T-helper 9 cell (primary cell): Measurements from ENCODE around the gene RUNX3.
"Not testable (repeated sequence)": the region's sequence is repeated elsewhere in the genome, so short reads cannot be mapped to it uniquely, and the experiment has no call there.

ENCODE experiments used
- DNase-seq: peaks from one replicate; pipeline ENCODE4 v3.0.0-alpha.2; 2020

RUNX3 gene

DNA sequence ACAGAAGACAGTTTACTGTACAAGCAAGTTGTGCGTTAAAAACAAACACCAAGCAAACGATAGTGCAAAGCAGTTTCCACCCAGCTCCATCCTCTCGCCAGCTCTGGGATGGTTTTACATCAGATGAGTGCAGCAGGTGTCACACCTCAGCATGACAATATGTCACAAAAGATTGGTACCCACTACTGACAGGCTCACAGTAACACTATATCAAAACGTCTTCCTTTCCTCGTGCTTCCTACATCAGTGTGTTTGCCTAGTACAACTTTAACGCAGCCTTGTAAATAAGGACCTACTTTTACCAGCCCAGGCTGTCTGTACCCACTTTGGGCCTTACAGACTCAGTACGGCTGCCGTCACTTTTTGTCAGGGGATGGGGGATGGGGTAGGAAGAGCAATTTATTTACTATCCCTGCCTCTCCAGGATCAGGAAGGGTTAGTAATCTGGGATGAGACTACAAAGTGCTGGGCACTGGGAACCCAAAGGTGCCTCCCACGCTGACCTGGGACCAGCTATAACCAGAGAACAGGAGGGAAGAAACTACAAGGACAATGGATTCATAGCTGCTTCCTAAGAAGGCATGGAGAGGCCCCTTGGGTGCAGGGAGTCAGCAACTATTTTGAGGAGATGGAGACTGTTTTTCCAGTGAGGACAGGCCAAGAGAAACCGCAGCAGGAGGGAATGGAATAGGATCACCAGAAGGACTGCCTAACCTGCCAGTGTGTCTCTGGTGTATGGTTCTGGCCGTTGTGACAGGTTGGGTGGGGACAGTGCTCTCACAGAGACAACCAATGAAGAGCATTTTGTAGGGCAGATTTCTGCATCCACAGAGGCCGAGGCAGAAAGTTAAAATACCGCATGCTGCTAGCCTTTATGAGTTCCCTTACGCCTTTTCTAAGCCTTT, 30.2 kb downstream of the RUNX3 start:
- DNase-seq = no peak

DNA sequence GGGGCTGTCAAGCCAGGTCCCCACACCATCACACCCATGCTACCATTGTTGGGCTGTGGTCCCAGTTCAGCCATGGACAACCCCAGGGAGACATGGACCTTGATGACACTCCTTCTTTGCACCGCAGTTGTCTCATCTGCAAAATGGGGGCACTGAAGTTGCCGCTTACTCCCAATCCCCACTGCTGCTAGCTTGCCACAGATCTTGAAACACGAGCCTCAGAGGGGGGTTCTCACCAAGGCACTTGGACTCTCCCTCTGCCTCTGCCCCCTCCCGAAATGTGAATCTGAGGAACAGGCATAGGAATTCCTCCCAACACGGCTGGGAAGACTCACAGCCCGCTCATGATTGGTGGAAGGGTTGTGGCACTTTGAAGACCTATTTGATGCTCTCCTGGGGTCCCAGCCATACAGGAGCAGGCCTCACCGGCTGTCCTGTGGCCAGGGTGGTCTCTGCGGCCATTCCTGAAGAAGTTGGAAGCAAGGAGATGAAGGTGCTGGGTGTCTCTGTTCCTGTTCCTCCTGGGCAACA, 31.1 kb downstream of the RUNX3 start:
- no peak for DNase-seq

DNA sequence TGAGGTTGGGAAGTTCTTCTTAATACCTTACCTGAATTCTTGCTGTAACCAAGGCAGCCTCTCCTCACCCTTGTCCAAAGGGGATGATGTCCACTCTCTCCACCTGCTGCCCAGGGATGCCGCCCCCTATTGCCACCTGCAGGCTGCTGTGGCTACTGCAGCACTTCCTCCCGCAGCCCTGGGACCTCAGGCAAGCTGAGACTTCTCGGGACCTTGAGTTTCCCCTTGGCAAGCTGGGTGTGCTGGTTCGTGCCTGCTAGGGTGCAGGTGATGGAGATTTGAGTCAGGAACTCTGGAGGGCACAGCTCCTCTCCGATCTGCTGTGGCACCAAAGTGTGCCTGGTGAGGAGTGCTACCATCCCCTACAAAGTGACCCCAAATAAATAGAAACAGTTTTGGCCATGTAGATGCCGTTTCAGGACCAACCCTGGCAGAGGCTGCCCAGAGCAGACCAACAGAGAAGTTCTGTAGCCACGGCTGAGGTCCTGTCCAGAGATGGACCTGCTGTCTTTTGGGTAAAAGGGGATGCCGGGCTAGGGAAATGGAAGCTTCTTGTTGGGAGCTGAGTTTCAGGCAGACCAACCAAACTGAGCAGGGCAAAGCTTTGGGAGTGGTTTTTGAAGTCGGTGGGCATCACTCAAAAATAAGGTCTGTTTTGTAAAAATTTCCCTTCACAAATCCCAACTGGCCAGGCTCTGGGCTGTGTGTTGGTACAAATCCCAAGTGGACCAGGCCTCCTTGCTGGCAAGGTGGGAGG, 31.7 kb downstream of the RUNX3 start:
- DNase-seq = no peak

DNA sequence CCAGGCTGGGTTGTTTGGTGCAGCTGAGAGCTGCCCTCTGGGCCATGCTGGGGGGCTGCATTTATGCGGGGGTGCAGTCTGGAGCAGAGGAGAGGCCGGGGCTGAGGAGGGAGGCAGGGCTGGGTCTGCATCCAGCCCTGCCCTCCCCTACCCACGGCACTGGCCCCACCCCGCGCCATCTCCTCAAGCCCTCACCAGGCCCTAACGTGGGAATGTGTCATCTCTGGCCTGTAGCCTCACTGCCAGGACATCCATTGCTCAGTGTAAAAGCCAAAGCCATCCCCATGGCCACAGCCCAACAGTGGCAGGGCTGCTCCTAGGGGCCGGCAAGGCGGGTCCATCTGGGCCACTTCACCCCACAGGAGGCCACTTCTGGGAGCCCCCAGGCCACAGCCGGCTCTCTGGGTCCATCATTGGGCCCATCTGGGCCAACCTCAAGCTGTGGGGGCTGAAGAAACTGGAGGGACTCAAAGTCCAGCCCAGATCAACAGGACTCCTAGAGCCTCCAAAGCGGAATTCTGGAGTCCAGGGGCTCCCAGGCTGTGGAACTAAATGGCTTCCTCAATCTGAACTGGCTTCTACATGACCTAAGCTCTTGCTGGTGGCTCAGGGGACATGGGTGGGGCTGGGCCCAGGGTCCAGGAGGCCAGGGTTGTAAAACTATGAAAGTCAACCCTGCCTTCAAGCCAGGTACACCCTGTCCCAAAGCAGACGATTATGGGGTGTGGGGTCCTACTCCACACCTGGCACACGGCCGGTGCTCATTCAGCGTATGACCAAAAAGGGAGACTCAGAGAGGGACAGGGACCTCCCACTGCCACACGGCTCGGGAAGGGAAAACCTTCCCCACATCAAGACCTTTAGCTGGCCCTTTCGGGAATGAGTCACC, 32.6 kb downstream of the RUNX3 start:
- DNase-seq = no peak

DNA sequence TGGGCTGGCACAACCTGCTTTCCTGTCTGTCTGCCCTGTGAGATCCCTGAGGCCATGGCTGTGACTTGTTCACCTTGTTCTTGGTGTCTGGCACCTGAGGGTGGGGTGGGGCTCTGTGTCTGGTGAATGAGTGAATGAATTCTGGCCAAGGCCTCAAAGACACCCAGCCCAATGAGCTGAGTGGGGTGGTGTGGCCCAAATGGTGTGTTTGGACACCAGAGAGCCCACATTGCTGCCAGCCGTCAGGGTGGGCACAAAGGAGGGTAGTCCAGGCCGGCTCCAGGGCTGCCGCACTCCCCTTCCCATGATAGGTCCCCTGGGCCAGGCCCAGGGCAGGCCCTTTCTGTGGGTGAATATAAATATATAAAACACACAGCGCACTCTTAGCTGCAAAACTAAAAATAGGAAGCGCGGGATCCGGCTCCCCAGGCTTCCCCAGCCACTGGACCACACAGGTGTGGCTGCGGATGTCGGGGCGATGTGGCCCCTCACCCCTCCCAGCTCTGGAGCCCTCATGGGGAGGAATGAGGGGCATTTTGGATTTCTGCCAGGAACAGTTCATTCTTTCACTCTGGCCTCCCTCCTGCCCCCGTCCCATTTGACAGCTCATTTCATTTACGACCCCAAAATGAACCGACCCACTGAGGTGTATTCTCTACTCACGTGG, 33.3 kb downstream of the RUNX3 start:
- no peak for DNase-seq

DNA sequence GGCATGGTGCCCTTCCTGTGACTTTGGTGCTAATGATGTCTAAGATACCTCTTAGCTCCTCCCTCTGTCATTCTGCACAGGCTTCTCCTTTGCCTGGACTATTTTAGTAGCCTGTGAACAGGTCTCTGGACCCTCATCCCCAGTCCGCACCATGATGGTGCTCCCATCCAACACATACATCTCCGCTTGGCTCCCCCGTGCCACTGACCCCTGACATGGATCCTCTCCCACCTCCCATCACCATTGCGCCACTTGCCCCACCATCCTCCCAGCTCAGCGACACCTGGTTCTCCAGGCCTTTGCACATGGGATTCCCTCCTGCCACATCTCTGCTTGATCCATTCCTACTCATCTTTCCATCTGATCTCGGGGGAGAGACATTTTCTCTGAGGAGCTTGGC, 33.9 kb downstream of the RUNX3 start:
- no peak for DNase-seq

DNA sequence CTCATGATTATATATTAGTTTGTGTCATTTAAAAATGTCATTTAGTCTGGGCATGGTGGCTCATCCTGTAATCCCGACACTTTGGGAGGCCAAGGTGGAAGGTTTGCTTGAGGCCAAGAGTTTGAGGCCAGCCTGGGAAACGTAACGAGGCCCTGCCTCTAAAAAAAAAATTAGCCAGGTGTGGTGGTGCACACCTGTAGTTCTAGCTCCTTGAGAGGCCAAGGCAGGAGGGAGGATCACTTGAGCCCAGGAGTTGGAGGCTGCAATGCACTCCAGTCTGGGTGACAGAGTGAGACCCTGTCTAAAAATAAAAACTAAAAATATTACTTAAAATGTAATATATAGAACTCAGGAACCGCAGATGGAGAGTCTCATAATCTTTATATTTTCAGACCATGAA, 34.6 kb downstream of the RUNX3 start:
- no peak for DNase-seq

DNA sequence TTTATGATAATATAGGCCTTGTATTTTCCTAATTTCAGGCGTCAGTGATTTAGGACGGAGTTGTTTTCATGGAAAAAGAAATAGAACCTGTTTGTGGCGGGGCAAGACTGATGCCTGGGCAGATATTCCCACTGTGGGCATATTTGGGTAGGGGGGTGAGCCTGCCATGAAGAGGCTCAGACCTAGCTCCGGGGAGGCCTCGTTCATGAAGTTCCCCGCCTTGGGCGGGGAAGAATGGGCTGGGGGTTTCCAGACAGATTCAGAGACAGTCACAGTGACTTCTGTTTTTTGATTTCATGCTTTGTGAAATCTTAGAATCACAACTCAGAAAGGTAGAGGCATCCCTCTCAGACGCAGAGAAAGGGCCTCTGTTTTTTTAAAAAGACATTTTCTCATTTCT, 36.1 kb downstream of the RUNX3 start:
- DNase-seq = no peak

DNA sequence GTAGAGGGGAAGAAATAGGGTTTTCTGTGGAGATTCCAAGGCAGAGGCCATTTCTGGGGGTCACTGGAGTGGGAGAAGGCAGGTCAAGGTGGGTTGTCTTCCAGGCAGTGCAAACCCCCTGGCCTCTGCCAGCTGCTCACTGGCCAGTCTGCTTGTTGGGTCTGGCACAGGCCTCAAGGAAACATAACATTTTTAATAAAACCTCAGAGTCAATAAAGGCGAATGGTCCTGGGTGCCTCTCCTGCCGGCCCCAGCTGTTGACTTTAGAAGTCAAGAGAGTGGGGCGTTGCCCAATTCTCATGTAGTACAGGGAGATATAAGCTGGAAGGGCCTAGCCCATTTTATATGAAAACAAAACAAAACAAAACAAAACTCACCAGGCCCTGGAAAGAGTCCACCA, 36.6 kb downstream of the RUNX3 start:
- DNase-seq = no peak

DNA sequence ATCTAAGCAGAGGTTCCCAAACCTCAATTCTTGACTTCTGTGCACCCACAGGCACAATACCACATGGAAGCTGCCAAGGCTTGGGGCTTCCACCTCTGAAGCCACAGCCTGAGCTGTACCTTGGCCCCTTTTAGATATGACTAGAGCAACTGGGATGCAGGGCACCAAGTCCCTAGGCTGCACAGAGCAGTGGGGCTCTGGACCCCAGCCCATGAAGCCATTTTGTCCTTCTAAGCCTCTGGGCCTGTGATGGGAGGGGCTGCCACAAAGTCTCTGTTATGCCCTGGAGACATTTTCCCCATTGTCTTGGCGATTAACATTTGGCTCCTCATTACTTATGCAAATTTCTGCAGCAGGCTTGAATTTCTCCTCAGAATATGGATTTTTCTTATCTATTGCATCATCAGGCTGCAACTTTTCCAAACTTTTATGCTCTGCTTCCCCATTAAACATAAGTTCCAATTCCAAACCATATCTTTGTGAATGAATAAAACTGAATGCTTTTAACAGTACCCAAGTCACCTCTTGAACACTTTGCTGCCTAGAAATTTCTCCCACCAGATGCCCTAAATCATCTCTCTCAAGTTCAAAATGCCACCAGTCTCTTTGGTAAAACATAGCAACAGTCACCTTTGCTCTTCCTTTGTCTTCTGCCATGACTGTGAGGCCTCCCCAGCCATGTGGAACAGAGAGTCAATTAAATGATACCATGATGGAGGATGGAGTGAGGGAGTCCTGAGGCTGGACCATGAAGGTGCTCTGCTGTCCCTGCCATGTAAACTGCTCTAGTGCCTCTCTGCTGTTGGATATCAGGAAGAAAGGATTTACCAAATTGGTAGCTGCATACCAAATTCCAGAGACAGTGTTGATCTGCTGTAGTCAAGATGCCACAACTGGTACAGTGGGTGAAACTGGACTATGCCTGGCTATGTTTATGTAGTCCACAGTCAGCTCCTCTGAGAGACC, 37.6 kb downstream of the RUNX3 start:
- DNase-seq = no peak

DNA sequence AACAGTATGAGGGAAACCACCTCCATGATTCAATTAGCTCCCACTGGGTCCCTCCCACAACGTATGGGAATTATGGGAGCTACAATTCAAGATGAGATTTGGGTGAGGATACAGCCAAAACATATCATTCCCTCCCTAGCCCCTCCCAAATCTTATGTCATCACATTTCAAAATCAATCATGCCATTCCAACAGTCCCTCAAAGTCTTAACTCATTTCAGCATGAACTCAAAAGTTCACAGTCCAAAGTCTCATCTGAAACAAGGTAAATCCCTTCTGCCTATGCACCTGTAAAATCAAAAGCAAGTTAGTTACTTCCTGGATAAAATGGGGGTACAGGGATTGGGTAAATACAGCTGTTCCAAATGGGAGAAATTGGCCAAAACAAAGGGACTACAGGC, 38.7 kb downstream of the RUNX3 start:
- DNase-seq = not testable (repeated sequence)

DNA sequence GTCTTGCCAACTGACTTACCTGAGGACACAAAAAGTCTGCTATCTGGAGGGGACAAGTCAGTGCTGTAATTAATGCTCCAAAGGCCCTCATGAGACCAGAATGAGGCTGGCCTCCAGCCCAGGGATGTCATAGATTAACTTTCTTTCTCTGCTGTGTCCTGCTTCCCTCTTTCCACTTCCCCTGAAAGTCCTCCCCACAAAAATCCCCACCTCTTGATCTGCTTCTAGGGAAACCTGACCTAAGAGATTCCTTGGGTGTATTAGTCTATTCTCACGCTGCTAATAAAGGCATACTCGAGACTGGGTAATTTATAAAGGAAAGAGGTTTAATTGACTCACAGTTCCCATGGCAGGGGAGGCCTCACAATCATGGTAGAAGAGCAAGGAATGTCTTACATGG, 39.2 kb downstream of the RUNX3 start:
- DNase-seq = no peak

DNA sequence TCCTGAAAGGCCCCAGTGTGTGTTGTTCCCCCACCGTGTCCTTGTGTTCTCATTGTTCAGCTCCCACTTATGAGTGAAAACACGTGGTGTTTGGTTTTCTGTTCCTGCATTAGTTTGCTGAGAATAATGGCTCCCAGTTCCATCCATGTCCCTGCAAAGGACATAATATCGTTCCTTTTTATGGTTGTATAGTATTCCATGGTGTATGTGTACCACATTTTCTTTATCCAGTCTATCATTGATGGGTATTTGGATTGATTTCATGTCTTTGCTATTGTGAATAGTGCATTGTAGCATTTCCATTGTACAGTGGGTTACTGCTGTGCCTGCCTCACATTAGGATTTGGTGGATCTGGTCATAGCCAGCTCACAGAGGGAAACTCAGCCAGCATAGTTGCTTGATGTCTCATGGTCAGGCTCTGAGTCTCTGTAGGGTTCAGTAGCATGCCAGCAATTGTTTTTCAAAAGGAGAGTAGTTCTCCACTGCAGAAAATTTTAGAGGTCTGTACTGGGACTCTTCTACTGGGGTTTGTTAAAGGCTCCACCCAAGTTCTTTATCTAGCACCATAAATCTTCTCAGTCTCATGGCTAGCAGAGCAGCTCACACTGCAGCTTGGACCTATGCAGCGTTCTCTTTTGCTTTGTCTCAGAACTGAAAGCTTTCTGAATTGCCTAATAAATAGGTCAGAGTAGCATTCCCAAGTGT, 41.0 kb downstream of the RUNX3 start:
- DNase-seq = no peak

DNA sequence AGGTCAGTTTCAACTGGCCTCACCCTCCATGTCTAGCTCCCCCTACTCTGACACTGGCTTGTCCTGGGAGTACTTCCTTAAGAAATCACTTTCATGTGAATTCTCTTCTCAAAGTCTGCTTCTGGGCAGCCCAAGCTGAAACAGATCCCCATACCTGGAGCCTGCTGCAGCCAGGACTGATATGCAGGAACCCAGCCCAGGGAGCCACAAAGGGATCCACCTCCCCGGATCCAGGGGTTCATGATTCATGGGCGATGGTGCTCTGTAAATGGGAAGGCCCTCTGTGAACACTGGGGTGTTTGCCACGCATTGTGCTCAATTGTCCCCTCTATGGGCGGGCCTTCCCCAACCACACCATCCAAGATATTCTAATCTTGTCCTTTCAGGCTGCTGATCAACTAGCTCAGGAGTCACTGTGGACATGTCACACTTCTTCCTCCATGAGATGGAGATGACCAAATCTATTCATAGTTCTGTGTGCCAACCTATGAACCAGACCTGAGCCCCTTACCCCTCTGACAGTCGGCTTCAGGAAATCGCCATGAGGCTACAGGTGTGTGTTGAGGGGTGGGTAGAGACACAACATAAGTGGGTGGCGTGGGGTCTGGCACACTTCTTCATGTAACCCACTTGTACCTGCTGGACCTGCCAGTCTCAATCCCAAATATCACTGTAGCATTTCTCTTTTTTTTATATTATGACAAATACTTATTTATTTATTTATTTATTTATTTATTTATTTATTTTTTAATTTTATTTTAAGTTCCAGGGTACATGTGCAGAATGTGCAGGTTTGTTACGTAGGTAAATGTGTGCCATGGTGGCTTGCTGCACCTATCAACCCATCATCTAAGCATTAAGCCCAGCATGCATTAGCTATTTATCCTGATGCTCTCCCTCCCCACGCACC, 41.8 kb downstream of the RUNX3 start:
- no peak for DNase-seq

DNA sequence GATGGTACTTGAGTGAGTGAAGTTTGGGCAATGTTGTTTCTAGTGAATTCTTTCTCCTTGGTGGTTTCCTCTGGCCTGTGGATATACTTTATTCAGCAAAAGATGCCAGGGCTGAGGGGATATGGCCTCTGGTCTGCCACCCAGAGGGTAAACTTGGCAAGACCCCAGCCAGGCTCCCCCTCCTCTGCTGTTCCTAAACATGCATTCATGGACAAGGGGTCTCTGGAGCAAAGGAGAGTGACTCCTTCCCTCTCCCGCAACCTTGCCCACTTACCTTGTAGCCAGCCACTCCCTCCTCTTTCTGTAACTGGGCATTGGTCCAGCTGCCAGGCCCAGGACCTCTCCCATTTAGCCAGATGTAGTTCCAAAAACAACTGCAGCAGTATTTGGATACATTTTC, 43.8 kb downstream of the RUNX3 start:
- DNase-seq = no peak

DNA sequence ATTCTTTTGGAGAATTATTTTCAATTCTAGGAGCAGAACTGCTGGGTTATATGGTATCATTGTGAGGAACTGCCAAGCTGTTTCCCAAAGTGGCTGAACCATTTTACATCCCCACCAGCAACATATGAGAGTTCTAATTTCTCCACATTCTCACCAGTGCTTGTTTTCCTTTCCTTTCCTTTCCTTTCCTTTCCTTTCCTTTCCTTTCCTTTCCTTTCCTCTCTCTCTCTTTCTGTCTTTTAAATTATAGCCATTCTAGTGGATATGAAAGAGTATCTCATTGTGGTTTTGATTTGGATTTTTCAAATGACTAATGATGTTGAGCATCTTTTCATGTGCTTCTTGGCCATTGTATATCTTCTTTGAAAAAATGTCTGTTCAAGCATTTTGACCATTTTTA, 45.3 kb downstream of the RUNX3 start:
- no peak for DNase-seq

DNA sequence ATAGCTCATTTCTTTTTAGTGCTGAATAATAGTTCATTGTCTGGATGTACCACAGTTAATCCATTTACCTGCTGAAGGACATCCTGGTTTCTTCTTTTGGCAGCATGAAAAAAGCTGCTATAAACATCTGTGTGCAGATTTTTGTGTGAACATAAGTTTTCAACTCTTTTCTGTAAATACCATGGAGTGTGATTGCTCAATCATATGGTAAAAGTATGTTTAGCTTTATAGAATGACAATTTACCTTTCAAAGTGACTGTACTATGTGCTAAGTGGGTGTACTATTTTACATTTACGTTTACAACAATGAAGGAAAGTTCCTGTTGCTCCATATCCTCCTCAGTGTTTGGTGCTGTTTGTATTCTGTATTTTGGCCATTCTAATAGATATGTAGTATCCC, 49.0 kb downstream of the RUNX3 start:
- DNase-seq = no peak

DNA sequence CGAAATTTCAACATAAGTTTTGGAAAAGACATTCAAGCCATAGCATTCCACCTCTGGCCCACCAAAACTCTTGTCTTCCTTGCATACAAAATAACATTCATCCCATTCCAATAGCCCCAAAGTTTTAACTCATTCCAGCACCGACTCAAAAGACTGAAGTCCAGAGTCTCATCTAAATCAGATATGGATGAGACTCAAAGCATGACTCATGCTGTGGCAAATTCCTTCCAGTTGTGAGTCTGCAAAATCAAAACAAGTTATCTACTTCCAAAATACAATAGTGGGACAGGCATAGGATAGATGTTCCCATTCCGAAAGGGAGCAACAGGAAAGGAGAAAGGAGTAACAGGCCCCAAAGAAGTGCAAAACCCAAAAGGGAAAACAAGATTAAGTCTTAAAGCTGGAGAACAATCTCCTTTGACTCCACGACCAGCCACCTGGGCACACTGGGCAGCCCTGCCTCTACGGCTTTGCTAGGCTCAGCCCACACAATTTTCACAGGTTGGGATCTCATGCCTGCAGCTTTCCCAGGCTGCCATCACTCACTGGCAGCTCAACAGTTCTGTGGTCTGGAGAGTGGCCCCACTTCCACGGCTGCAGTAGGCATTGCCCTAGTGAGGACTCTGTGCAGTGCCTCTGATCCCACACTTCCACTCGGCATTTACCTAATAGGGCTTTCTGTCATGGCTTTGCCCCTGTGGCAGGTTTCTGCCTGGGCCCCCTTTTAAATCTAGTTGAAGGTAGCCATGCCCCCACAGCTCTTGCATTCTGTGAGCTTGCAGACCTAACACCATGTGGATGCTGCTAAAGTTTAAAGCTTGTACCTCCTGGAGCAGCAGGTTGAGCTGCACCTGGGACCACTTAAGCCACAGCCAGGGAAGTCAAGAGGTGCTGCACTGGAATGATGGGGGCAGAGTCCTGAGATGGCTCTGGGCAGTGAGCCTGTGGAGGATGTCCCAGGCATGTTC, 51.0 kb downstream of the RUNX3 start:
- DNase-seq = no peak
